Colonic mucosa (tissue), 4 donors: ENCODE measurements around the gene NACC2. TPM values are rescaled to one million over a fixed set of nuclear protein-coding genes. Genes with fewer than 3 reads are reported as not detected.

Experiments
- DNase-seq: peaks from one replicate; pipeline ENCODE4 v3.0.0-alpha.2; 2020
- H3K27ac ChIP-seq: fragments of 200-600 bp; one replicate; pipeline ENCODE4 v1.8.0; 2021
- H3K27me3 ChIP-seq: fragments of 200-600 bp; one replicate; pipeline ENCODE4 v1.8.0; 2021
- H3K36me3 ChIP-seq: fragments of 200-600 bp; one replicate; pipeline ENCODE4 v1.8.0; 2021
- H3K4me1 ChIP-seq: fragments of 200-600 bp; one replicate; pipeline ENCODE4 v1.8.0; 2021; ENCODE audit warnings: mild to moderate bottlenecking
- H3K4me3 ChIP-seq: fragments of 200-600 bp; one replicate; pipeline ENCODE4 v1.8.0; 2021
- H3K9ac ChIP-seq, 2 donors: one replicate each; pipeline ENCODE4 v1.7.0; 2013; ENCODE audit warnings: control low read depth in 2 of 2, low read depth in 2 of 2, low read length in 2 of 2
- H3K9me3 ChIP-seq: fragments of 200-600 bp; one replicate; pipeline ENCODE4 v1.8.0; 2021
- CTCF ChIP-seq: fragments of 200-600 bp; IDR thresholded peaks from one replicate; pipeline ENCODE4 v1.8.0; 2022; ENCODE audit warnings: antibody characterized with exemption, mild to moderate bottlenecking
- intact Hi-C: fragments of 100-400 bp; cut with DNase I; formaldehyde crosslinking; loops from one replicate; pipeline ENCODE4 v1.14.1; 2022
- total RNA-seq, 2 donors: library from RNA; stranded (reverse); fragmentation: NEBNext Ultra II Directional in 1 of 2; extraction: Animal tissue kit (Norgen Biotek cat#: 25700) in 1 of 2; gene quantifications; one replicate each; pipeline ENCODE4 v1.2.1, GENCODE V29; 2021
- donor health status: healthy.
- donor health status: DM: no; HTN: no; CAD: no.
- donor health status: DM: no; HTN: no; CAD: no.

NACC2 gene
- total RNA-seq, 2 donors from 2014 or later = 20.3 to 21.0 TPM

DNA sequence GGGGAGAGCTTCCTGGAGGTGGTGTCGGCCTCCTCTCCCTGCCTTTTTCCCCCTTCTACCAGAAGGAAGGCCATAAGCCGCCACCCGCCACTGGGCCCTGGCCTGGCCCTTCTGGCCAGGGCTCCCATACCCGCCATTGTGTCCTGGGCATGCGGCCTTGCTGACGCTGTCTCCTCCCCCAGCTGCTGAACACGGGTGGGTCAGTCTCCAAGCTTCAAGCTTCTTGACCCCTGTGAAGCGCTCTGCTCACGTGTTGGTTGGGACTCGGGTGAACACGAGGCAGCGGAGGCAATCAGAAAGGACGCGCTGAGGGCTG lies 109.7 kb downstream of the NACC2 start:
- no peak for DNase-seq
- no peak overlapping the region for H3K9ac ChIP-seq
- H3K27me3 ChIP-seq = no peaks in the 10 kb centered on the region
- H3K36me3 ChIP-seq = no peaks in the 10 kb centered on the region
- no peak overlapping the region for H3K27ac ChIP-seq
- no peak for TF ChIP-seq CTCF
- H3K4me1 ChIP-seq = peaks cover 3% of the 10 kb centered on the region
- H3K4me3 ChIP-seq = no peak overlapping the region
- no peaks in the 10 kb centered on the region for H3K9me3 ChIP-seq
- intact Hi-C loops = no loop called here

DNA sequence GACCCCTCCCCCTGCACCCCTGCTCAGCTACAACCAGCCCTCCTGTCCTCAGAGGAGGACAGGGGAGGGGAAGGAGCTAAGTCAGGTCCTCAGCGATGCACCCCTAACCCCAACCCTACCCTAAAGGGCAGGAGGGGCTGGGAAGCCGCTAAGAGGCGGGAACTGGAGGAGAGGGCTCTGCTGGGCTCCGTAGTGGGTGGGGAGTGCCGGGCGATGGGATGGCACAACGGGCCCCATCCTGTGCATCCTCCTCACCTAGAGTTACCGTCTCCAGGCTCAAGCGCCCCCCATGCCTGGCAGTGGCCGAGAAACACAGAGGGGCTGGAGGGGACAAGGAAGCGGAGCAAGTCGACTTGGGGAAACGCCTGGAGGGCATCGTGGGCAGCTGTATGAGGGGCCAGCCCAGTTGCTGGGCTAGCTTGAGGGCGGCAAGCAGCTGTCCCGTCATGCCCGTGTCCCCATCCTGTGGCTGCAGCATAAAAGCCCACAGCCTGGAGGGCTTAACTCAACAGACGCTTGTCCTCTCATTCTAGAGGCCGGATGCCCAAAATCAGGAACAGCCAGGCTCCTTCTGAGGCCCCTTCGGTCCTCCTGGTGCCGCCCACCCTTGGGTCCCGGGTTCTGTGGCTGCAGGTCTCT lies 110.9 kb downstream of the NACC2 start:
- Histone ChIP-seq H3K4me3 (no peak overlapping the region), H3K9me3 (no peaks in the 10 kb centered on the region), H3K27me3 (no peaks in the 10 kb centered on the region), H3K36me3 (no peaks in the 10 kb centered on the region), H3K4me1 (no peaks in the 10 kb centered on the region), H3K27ac (no peak overlapping the region), H3K9ac (no peak overlapping the region)
- intact Hi-C loops = no loop called here
- no peak for DNase-seq
- TF ChIP-seq CTCF = no peak

DNA sequence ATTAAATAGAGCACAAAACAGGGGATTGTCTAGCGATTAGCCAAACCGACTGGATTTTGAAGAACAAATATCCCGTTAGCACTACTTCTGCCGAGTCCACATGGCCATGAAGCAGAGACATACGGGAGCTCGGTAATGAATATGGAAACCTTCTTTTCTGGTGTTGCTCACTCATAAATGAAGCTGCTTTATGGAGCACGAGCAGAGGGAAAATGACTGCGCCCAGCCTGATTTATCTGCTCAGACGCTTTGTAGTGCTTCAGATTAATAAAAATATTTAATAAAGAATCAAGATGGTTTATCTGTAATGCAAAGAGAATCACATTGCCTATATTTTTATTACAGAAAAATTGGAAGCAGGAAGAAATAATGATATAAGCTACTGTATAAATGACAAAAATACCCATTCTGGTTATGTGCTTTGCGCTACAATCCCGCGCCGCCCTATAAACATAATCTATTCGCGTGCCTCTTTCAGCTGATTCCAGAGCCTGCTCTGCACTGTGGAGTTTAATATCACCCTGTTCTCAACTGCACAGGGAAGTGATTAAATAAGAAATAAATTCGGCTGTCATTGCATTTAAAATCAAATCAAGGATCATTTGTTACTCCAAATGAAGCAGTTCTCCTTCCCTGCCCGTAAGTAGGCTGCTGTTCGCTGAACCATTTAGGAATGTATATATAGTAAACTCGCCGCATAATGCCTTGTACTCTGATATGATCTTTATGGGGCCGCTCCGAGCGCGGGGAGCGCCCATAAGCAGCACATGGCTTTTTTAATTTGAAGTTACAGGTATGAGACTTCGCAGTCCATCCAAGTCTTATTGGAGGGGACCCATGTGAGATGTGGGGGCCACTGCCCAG lies 111.6 kb downstream of the NACC2 start:
- no peaks in the 10 kb centered on the region for H3K9me3 ChIP-seq
- no peak overlapping the region for H3K27ac ChIP-seq
- no peak overlapping the region for H3K4me3 ChIP-seq
- H3K27me3 ChIP-seq = no peaks in the 10 kb centered on the region
- DNase-seq = no peak
- no peaks in the 10 kb centered on the region for H3K36me3 ChIP-seq
- H3K9ac ChIP-seq = no peak overlapping the region
- H3K4me1 ChIP-seq = no peaks in the 10 kb centered on the region
- no peak for TF ChIP-seq CTCF
- intact Hi-C loops = no loop called here

- Histone ChIP-seq H3K4me1 (no peaks in the 10 kb centered on the region), H3K9ac (no peak overlapping the region), H3K36me3 (no peaks in the 10 kb centered on the region), H3K27ac (no peak overlapping the region), H3K27me3 (no peaks in the 10 kb centered on the region), H3K4me3 (no peak overlapping the region), H3K9me3 (no peaks in the 10 kb centered on the region)
- intact Hi-C loops = no loop called here
- DNase-seq = no peak
- no peak for TF ChIP-seq CTCF
These were observed 112.4 kb downstream of the NACC2 start for GRCh38 chr9:135982499-135983207.

GRCh38 chr9:135980926-135981630 lies 114.0 kb downstream of the NACC2 start:
- no peak for DNase-seq
- intact Hi-C loops = no loop called here
- H3K36me3 ChIP-seq = no peaks in the 10 kb centered on the region
- H3K9me3 ChIP-seq = no peaks in the 10 kb centered on the region
- no peaks in the 10 kb centered on the region for H3K4me1 ChIP-seq
- H3K27me3 ChIP-seq = no peaks in the 10 kb centered on the region
- no peak overlapping the region for H3K9ac ChIP-seq
- no peak for TF ChIP-seq CTCF
- no peak overlapping the region for H3K4me3 ChIP-seq
- H3K27ac ChIP-seq = no peak overlapping the region
